GM12892 (cell line): ENCODE data around the gene ST7.

ENCODE experiments used
- POLR2A ChIP-seq: IDR thresholded peaks from 2 replicates; pipeline ENCODE4 v1.6.1; 2011; ENCODE audit warnings: low read depth, low read length, control low read depth
- POLR2AphosphoS5 ChIP-seq: IDR thresholded peaks from 2 replicates; pipeline ENCODE4 v1.6.1; 2011; ENCODE audit warnings: low read depth, low read length, control low read depth
- TAF1 ChIP-seq: IDR thresholded peaks from 2 replicates; pipeline ENCODE4 v1.6.1; 2011; ENCODE audit warnings: low read depth, mild to moderate bottlenecking, control low read depth, low read length, borderline replicate concordance

DNA sequence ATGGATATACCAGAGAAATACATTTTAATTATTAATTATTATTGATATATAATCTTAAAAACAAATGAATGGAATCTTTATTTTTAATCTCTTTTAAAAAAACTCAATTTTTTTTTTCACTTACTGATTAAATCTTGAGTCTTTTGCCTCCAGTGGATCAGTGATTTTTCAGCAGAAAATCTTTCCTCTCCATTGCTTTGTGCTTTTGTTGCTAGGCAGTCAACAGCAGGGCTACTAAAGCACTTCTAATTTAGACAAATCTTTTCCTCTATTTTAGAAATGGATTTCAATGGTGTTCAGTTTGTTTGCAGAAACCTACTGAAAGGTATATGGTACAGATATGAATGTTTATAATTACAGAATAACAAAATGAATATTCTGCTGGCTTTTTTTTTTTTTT is 143.6 kb downstream of the ST7 start:
- no peak for TF ChIP-seq POLR2A
- no peak for TF ChIP-seq POLR2AphosphoS5
- TF ChIP-seq TAF1: no peak
